HepG2 (cell line): ENCODE measurements around the gene LRIF1. TPM values are rescaled to one million over a fixed set of nuclear protein-coding genes. Genes with fewer than 3 reads are reported as not detected.

Experiments used
- ATF3 ChIP-seq: sonication (generic); formaldehyde crosslinking; IDR thresholded peaks from 2 replicates; pipeline ENCODE4 v1.4.0; 2020; ENCODE audit warnings: missing genetic modification reagents
- CBX1 ChIP-seq: IDR thresholded peaks from one replicate; pipeline ENCODE4 v1.6.1; 2016; ENCODE audit warnings: antibody characterized with exemption, low read depth
- DPF2 ChIP-seq: sonication (generic); formaldehyde crosslinking; IDR thresholded peaks from 2 replicates; pipeline ENCODE4 v1.4.0; 2020; ENCODE audit warnings: mild to moderate bottlenecking, low read depth, missing genetic modification reagents, borderline replicate concordance
- ESRRA ChIP-seq: sonication (generic); formaldehyde crosslinking; IDR thresholded peaks from 2 replicates; pipeline ENCODE4 v1.5.1; 2020; ENCODE audit warnings: mild to moderate bottlenecking, low read depth, missing genetic modification reagents
- HOXD1 ChIP-seq: sonication (generic); formaldehyde crosslinking; IDR thresholded peaks from 2 replicates; pipeline ENCODE4 v1.5.0; 2020; ENCODE audit warnings: missing genetic modification reagents
- JUN ChIP-seq: sonication (generic); formaldehyde crosslinking; IDR thresholded peaks from 2 replicates; pipeline ENCODE4 v1.4.0; 2020; ENCODE audit warnings: mild to moderate bottlenecking, missing genetic modification reagents
- KDM4B ChIP-seq: sonication (generic); formaldehyde crosslinking; IDR thresholded peaks from 2 replicates; pipeline ENCODE4 v1.4.0; 2020; ENCODE audit warnings: missing genetic modification reagents
- MTA3 ChIP-seq: sonication (generic); formaldehyde crosslinking; IDR thresholded peaks from 2 replicates; pipeline ENCODE4 v1.4.0; 2020; ENCODE audit warnings: missing genetic modification reagents
- PHF20 ChIP-seq: sonication (generic); formaldehyde crosslinking; IDR thresholded peaks from 2 replicates; pipeline ENCODE4 v1.5.0; 2020; ENCODE audit warnings: mild to moderate bottlenecking, missing genetic modification reagents
- ZBTB4 ChIP-seq: sonication (generic); formaldehyde crosslinking; IDR thresholded peaks from 2 replicates; pipeline ENCODE4 v1.4.0; 2020; ENCODE audit warnings: missing genetic modification reagents, mild to moderate bottlenecking, borderline replicate concordance
- ZFP1 ChIP-seq: IDR thresholded peaks from 2 replicates; pipeline ENCODE4 v1.6.1; 2016
- ZFY ChIP-seq: sonication (generic); formaldehyde crosslinking; IDR thresholded peaks from 2 replicates; pipeline ENCODE4 v1.4.0; 2020; ENCODE audit warnings: missing genetic modification reagents
- ZNF121 ChIP-seq: sonication (generic); formaldehyde crosslinking; IDR thresholded peaks from 2 replicates; pipeline ENCODE4 v1.5.0; 2020; ENCODE audit warnings: mild to moderate bottlenecking, missing genetic modification reagents
- ZNF205 ChIP-seq: IDR thresholded peaks from 2 replicates; pipeline ENCODE4 v1.6.1; 2018; ENCODE audit warnings: missing biosample characterization, missing genetic modification reagents
- ZNF232 ChIP-seq: sonication (generic); formaldehyde crosslinking; IDR thresholded peaks from 2 replicates; pipeline ENCODE4 v1.4.0; 2020; ENCODE audit warnings: missing genetic modification reagents, borderline replicate concordance
- ZNF30 ChIP-seq: sonication (generic); formaldehyde crosslinking; IDR thresholded peaks from 2 replicates; pipeline ENCODE4 v1.5.0; 2020; ENCODE audit warnings: mild to moderate bottlenecking, missing genetic modification reagents
- ZNF318 ChIP-seq: sonication (generic); formaldehyde crosslinking; IDR thresholded peaks from 2 replicates; pipeline ENCODE4 v1.4.0; 2020; ENCODE audit warnings: mild to moderate bottlenecking, missing genetic modification reagents
- ZNF879 ChIP-seq: sonication (generic); formaldehyde crosslinking; IDR thresholded peaks from 2 replicates; pipeline ENCODE4 v1.8.1; 2023; ENCODE audit warnings: missing genetic modification reagents
- polyA plus RNA-seq, 8 experiments: library from polyadenylated mRNA; depleted of rRNA in 3 of 8; stranded (reverse) in 7 of 8; unstranded in 1 of 8; fragments of >200 nt; fragmentation: Illumina TruSeq in 4 of 8; extraction: Trizol in 4 of 8; gene quantifications; 2 replicates each; pipeline versions ENCODE4 v1.2.1 to v1.2.3, GENCODE V29; 2011 to 2016; ENCODE audit warnings: low read depth in 4 of 8, missing spikeins in 1 of 8, mixed read lengths in 1 of 8; ENCODE audit not compliant: insufficient read depth in 1 of 8
- total RNA-seq, 5 experiments: library from RNA; depleted of rRNA; stranded (reverse); fragments of >200 nt; fragmentation: Illumina TruSeq; extraction: Trizol; gene quantifications; 2 replicates each; pipeline ENCODE4 v1.2.3, GENCODE V29; 2016; ENCODE audit warnings: low read depth in 1 of 5

The LRIF1 gene
- total and polyA plus RNA-seq, 2 of the 13 experiments (the other 11 are each of a cell fraction or from before 2014, with no cell fraction given): 18.4 to 42.4 TPM

GRCh38 chr1:110962892-110963690 lies 631 bp downstream of the LRIF1 start (continued):
- 0 out of 2 replicates have a peak, but pooled peaks have one; percentile 30 for TF ChIP-seq ZNF121 (CRISPR knock-in tag)
- no peak for TF ChIP-seq DPF2 (CRISPR knock-in tag)
- TF ChIP-seq ZBTB4 (CRISPR knock-in tag): no peak
- no peak for TF ChIP-seq KDM4B (CRISPR knock-in tag)
- TF ChIP-seq ZNF318: 0 out of 2 replicates have a peak, but pooled peaks have one; percentile 55
- peak; percentile 28; the same call in 1 of the 2 replicates for TF ChIP-seq ZFY (CRISPR knock-in tag)
- no peak for TF ChIP-seq ZFP1
- TF ChIP-seq ZNF205 (CRISPR knock-in tag): 0 out of 2 replicates have a peak, but pooled peaks have one; percentile 55
- no peak for TF ChIP-seq MTA3 (CRISPR knock-in tag)
- TF ChIP-seq PHF20 (CRISPR knock-in tag): no peak
- peak; percentile 42; the same call in 1 of the 2 replicates for TF ChIP-seq ESRRA (CRISPR knock-in tag)
- TF ChIP-seq ZNF879: no peak
- TF ChIP-seq ATF3 (CRISPR knock-in tag): no peak
- no peak for TF ChIP-seq ZNF30 (CRISPR knock-in tag)
- TF ChIP-seq ZNF232 (CRISPR knock-in tag): peak; percentile 92
- peak; percentile 42 for TF ChIP-seq CBX1
- peak; percentile 16; the same call in 1 of the 2 replicates for TF ChIP-seq HOXD1 (CRISPR knock-in tag)
- no peak for TF ChIP-seq JUN (CRISPR knock-in tag)
